SK-N-SH (cell line): Measurements from ENCODE around the gene FAM20B. TPM values are rescaled to one million over a fixed set of nuclear protein-coding genes. Genes with fewer than 3 reads are reported as not detected.

Source experiments
- CTCF ChIA-PET: fragments of 300-600, 350-600 bp; formaldehyde crosslinking; extraction: SDS; loops from one replicate; lab custom pipeline; 2021; lab: Yijun Ruan, JAX
- POLR2A ChIA-PET: fragments of 350-600 bp; sonication (Branson Sonifier 250); formaldehyde crosslinking; extraction: SDS; loops from one replicate; lab custom pipeline; 2020; ENCODE audit warnings: antibody characterized with exemption, inconsistent platforms; lab: Yijun Ruan, JAX
- DNase-seq: peaks from one replicate; pipeline ENCODE4 v3.0.0; 2012
- H2AFZ ChIP-seq: fragments of 200-600 bp; sonication (generic); 2 replicates; pipeline ENCODE4 v1.8.1; 2016; ENCODE audit warnings: antibody characterized with exemption, mild to moderate bottlenecking, low read depth
- H3F3A ChIP-seq: fragments of 200-600 bp; sonication (generic); replicated peaks from 2 replicates; pipeline ENCODE3; 2016; ENCODE audit warnings: antibody characterized with exemption, mild to moderate bottlenecking; ENCODE audit not compliant: insufficient read depth
- H3K27ac ChIP-seq, 2 experiments: fragments of 200-500 bp in 1 of 2; fragments of 200-600 bp in 1 of 2; sonication (Bioruptor generic) in 1 of 2; sonication (generic), shearing (Covaris generic) in 1 of 2; 2 replicates each; pipeline versions ENCODE4 v1.5.1 to v1.6.1; 2014 to 2016; ENCODE audit warnings: low read depth in 2 of 2, inconsistent platforms in 1 of 2, low read length in 1 of 2, mild to moderate bottlenecking in 1 of 2, mixed read lengths in 1 of 2
- H3K27me3 ChIP-seq: fragments of 200-600 bp; sonication (generic), shearing (Covaris generic); 2 replicates; pipeline ENCODE4 v1.6.1; 2016; ENCODE audit warnings: mixed run types; ENCODE audit not compliant: insufficient read depth
- H3K36me3 ChIP-seq, 2 experiments: fragments of 200-500 bp in 1 of 2; fragments of 200-600 bp in 1 of 2; sonication (Bioruptor generic) in 1 of 2; sonication (generic) in 1 of 2; replicated peaks in 1 of 2; 2 replicates each; pipeline versions ENCODE3 to v1.5.1; 2014 to 2016; ENCODE audit warnings: low read length in 1 of 2, mild to moderate bottlenecking in 1 of 2; ENCODE audit not compliant: insufficient read depth in 2 of 2, control insufficient read depth in 1 of 2
- H3K4me1 ChIP-seq, 2 experiments: fragments of 200-500 bp in 1 of 2; fragments of 200-600 bp in 1 of 2; sonication (Bioruptor generic) in 1 of 2; sonication (generic), shearing (Covaris generic) in 1 of 2; 2 replicates each; pipeline versions ENCODE4 v1.5.1 to v1.6.1; 2014 to 2016; ENCODE audit warnings: low read depth in 1 of 2, low read length in 1 of 2, mixed run types in 1 of 2; ENCODE audit not compliant: insufficient read depth in 2 of 2, control insufficient read depth in 1 of 2
- H3K4me2 ChIP-seq: fragments of 200-600 bp; sonication (generic), shearing (Covaris generic); 2 replicates; pipeline ENCODE4 v1.6.1; 2017; ENCODE audit warnings: mixed run types
- H3K4me3 ChIP-seq, 2 experiments: fragments of 200-500 bp in 1 of 2; fragments of 200-600 bp in 1 of 2; sonication (Bioruptor generic) in 1 of 2; sonication (generic), shearing (Covaris generic) in 1 of 2; 2 replicates each; pipeline versions ENCODE4 v1.5.1 to v1.8.1; 2014 to 2016; ENCODE audit warnings: low read depth in 2 of 2, inconsistent platforms in 1 of 2, low read length in 1 of 2, mild to moderate bottlenecking in 1 of 2, mixed read lengths in 1 of 2, moderate library complexity in 1 of 2
- H3K79me2 ChIP-seq: fragments of 200-600 bp; sonication (generic); 2 replicates; pipeline ENCODE4 v1.8.1; 2017; ENCODE audit warnings: mild to moderate bottlenecking; ENCODE audit not compliant: insufficient read depth
- H3K9ac ChIP-seq: fragments of 200-600 bp; sonication (generic); 2 replicates; pipeline ENCODE4 v1.6.1; 2017; ENCODE audit warnings: mixed run types
- H3K9me2 ChIP-seq: fragments of 200-600 bp; sonication (generic); 2 replicates; pipeline ENCODE4 v1.6.1; 2017; ENCODE audit warnings: mixed run types
- H3K9me3 ChIP-seq: fragments of 200-600 bp; sonication (generic); 2 replicates; pipeline ENCODE4 v1.6.1; 2017; ENCODE audit warnings: mixed run types, mild to moderate bottlenecking, moderate library complexity
- H4K20me1 ChIP-seq: fragments of 200-600 bp; sonication (generic); 2 replicates; pipeline ENCODE4 v1.6.1; 2017; ENCODE audit warnings: mild to moderate bottlenecking, mixed run types; ENCODE audit not compliant: insufficient read depth
- CHD2 ChIP-seq: fragments of 150-350 bp; IDR thresholded peaks from 2 replicates; pipeline ENCODE4 v1.6.1; 2018; ENCODE audit warnings: low read length; ENCODE audit not compliant: partially characterized antibody
- EP300 ChIP-seq, 2 experiments: IDR thresholded peaks; 2 replicates each; pipeline versions ENCODE4 v1.4.0 to v1.6.1; 2012; ENCODE audit warnings: borderline replicate concordance in 1 of 2, low read depth in 1 of 2, low read length in 1 of 2
- EZH2phosphoT487 ChIP-seq: fragments of 200-600 bp; sonication (generic); IDR thresholded peaks from 2 replicates; pipeline ENCODE4 v1.6.1; 2017; ENCODE audit warnings: low read depth, mixed run types, mild to moderate bottlenecking, antibody characterized with exemption, moderate library complexity, borderline replicate concordance
- FOXJ3 ChIP-seq: sonication (generic); formaldehyde crosslinking; IDR thresholded peaks from 2 replicates; pipeline ENCODE4 v1.5.1; 2020; ENCODE audit warnings: mild to moderate bottlenecking, missing genetic modification reagents
- FOXM1 ChIP-seq: IDR thresholded peaks from 2 replicates; pipeline ENCODE4 v1.4.0; 2012; ENCODE audit warnings: low read depth, mild to moderate bottlenecking
- GABPA ChIP-seq: IDR thresholded peaks from 2 replicates; pipeline ENCODE4 v1.4.0; 2012; ENCODE audit warnings: low read depth, mild to moderate bottlenecking
- GATA2 ChIP-seq: sonication (generic); formaldehyde crosslinking; IDR thresholded peaks from 2 replicates; pipeline ENCODE4 v1.5.0; 2020; ENCODE audit warnings: mild to moderate bottlenecking, missing genetic modification reagents
- JUND ChIP-seq: IDR thresholded peaks from 2 replicates; pipeline ENCODE4 v1.4.0; 2012
- MEF2A ChIP-seq: IDR thresholded peaks from 2 replicates; pipeline ENCODE4 v1.4.0; 2012; ENCODE audit warnings: low read depth, borderline replicate concordance
- MXI1 ChIP-seq: IDR thresholded peaks from 2 replicates; pipeline ENCODE4 v1.6.1; 2012; ENCODE audit warnings: mild to moderate bottlenecking, low read depth, low read length, improper control_type of control experiment
- POLR2AphosphoS5 ChIP-seq: IDR thresholded peaks from 2 replicates; pipeline ENCODE4 v1.6.1; 2012; ENCODE audit warnings: low read depth, low read length
- RAD21 ChIP-seq: IDR thresholded peaks from 2 replicates; pipeline ENCODE4 v1.6.1; 2012; ENCODE audit warnings: mild to moderate bottlenecking, low read length
- SIN3A ChIP-seq: IDR thresholded peaks from 2 replicates; pipeline ENCODE4 v1.6.1; 2012; ENCODE audit warnings: low read depth, mild to moderate bottlenecking, low read length, moderate library complexity, borderline replicate concordance
- SMC3 ChIP-seq: IDR thresholded peaks from 2 replicates; pipeline ENCODE4 v1.6.1; 2012; ENCODE audit warnings: low read depth, low read length, improper control_type of control experiment
- TEAD4 ChIP-seq: IDR thresholded peaks from 2 replicates; pipeline ENCODE4 v1.4.0; 2012; ENCODE audit warnings: mild to moderate bottlenecking, borderline replicate concordance; ENCODE audit not compliant: insufficient read depth
- YY1 ChIP-seq: IDR thresholded peaks from 2 replicates; pipeline ENCODE4 v1.4.0; 2012; ENCODE audit warnings: low read depth, mild to moderate bottlenecking
- WGBS: methylation state at CpG from one replicate; pipeline ENCODE4 v1.1.6; 2017; ENCODE audit warnings: low lambda C conversion rate; 5-methylcytosine and 5-hydroxymethylcytosine counted together
- polyA plus RNA-seq, 3 experiments: library from polyadenylated mRNA; depleted of rRNA; stranded (reverse); fragments of >200 nt; gene quantifications; 2 replicates each; pipeline ENCODE4 v1.2.3, GENCODE V29; 2012
- TF ChIP-seq, protein P1 (sequence below): IDR thresholded peaks from 2 replicates; pipeline ENCODE4; 2012
- TF ChIP-seq, protein P2 (sequence below): IDR thresholded peaks from 2 replicates; pipeline ENCODE4 v1.6.1; 2012; ENCODE audit warnings: mild to moderate bottlenecking, low read depth, low read length, moderate library complexity
- TF ChIP-seq, protein P3 (sequence below): IDR thresholded peaks from 2 replicates; pipeline ENCODE4 v1.4.0; 2012; ENCODE audit warnings: low read depth, borderline replicate concordance
- TF ChIP-seq, protein P4 (sequence below): fragments of 200-600 bp; sonication (generic); IDR thresholded peaks from 2 replicates; pipeline ENCODE4 v1.6.1; 2017; ENCODE audit warnings: antibody characterized with exemption, mild to moderate bottlenecking, moderate library complexity
- TF ChIP-seq, protein P5 (sequence below): IDR thresholded peaks from 2 replicates; pipeline ENCODE4 v1.4.0; 2012; ENCODE audit warnings: low read depth

Gene FAM20B
- polyA plus RNA-seq, 1 of the 3 experiments (the other 2 are of a cell fraction) = 14.9 TPM

DNA sequence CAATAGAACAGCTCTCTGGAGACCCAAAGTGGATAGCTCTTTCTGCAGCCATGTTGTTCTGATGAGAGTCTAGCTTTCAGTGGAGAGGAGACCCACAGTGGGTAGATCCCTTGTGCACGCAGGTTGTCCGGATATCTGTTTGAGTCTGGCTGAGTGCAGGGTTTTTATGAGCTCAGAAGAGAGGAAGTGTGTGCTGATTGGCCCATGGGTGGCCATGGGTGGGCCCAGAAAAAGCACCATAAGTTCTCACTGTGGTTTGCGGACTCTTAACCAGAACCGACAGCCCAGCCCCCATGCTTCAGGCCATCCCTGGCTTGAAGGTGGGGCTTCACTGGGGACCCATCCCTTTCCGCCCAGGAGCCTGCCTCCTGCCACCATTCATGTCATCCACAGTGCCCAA, 17.0 kb downstream of the FAM20B start:
- H3K4me3 ChIP-seq = no peak overlapping the region
- no peaks in the 10 kb centered on the region for H3K27me3 ChIP-seq
- no peak for TF ChIP-seq GATA2
- TF ChIP-seq MEF2A = no peak
- TF ChIP-seq, protein P1, sequence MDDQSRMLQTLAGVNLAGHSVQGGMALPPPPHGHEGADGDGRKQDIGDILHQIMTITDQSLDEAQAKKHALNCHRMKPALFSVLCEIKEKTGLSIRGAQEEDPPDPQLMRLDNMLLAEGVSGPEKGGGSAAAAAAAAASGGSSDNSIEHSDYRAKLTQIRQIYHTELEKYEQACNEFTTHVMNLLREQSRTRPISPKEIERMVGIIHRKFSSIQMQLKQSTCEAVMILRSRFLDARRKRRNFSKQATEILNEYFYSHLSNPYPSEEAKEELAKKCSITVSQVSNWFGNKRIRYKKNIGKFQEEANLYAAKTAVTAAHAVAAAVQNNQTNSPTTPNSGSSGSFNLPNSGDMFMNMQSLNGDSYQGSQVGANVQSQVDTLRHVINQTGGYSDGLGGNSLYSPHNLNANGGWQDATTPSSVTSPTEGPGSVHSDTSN = no peak
- TF ChIP-seq JUND = no peak
- H4K20me1 ChIP-seq = peaks cover 9% of the 10 kb centered on the region; the same call in 1 of the 2 replicates
- WGBS = 100% methylated on average over 5 of the region's 5 CpGs
- H3K9me3 ChIP-seq = no peaks in the 10 kb centered on the region
- no peaks in the 10 kb centered on the region for H3K9me2 ChIP-seq
- H3K36me3 ChIP-seq = peaks cover 0 to 3% of the 10 kb centered on the region in 2 experiments
- peaks cover 9 to 23% of the 10 kb centered on the region in 2 experiments; a peak in 3 of 4 replicates for H3K4me1 ChIP-seq
- H3F3A ChIP-seq = no peaks in the 10 kb centered on the region
- peaks cover 56% of the 10 kb centered on the region for H3K79me2 ChIP-seq
- no peak overlapping the region for H3K4me2 ChIP-seq
- CTCF ChIA-PET = interaction anchor here (1.0 to 2.5 kb wide), 2 partner anchors 40 to 327 kb away, joined by 3 to 10 read pairs; no protein-coding TSS in a partner anchor
- POLR2A ChIA-PET = no interaction called here
- H3K9ac ChIP-seq = no peak overlapping the region
- no peak overlapping the region for H2AFZ ChIP-seq
- no peak for DNase-seq
- no peak overlapping the region for H3K27ac ChIP-seq

DNA sequence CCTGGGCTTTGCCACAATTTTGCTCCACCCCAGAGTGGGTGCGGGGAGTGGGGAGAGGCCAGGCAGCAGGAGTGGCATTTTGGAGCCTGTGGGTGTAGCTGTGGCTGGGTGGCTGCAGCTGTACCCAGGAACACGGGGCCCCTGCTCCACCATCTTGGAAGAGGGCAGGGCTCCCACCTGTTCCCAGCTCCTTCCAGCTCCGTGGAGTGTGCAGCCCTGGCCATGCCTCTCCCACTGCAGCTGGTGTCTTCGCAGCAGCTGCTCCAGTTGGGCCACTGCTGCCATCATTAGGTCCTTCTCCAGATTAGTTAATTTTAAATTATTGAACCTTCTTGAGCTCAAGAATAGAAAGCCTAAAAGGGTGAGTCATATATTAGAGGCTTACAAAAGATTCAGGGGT, 17.6 kb downstream of the FAM20B start:
- H3K9ac ChIP-seq = no peak overlapping the region
- ChIA-PET CTCF (interaction anchor here (1.0 to 2.5 kb wide), 2 partner anchors 41 to 327 kb away, joined by 3 to 10 read pairs; no protein-coding TSS in a partner anchor), POLR2A (no interaction called here)
- H2AFZ ChIP-seq = no peak overlapping the region
- no peaks in the 10 kb centered on the region for H3F3A ChIP-seq
- H4K20me1 ChIP-seq = peaks cover 9% of the 10 kb centered on the region; the same call in 1 of the 2 replicates
- H3K4me1 ChIP-seq = peaks cover 11 to 22% of the 10 kb centered on the region in 2 experiments; a peak in 3 of 4 replicates
- H3K27ac ChIP-seq = no peak overlapping the region
- DNase-seq = no peak
- WGBS = 100% methylated on average over 4 of the region's 4 CpGs
- peaks cover 0 to 3% of the 10 kb centered on the region in 2 experiments for H3K36me3 ChIP-seq
- no peaks in the 10 kb centered on the region for H3K9me3 ChIP-seq
- no peak overlapping the region for H3K4me3 ChIP-seq
- H3K79me2 ChIP-seq = peaks cover 50% of the 10 kb centered on the region
- no peak overlapping the region for H3K4me2 ChIP-seq
- H3K27me3 ChIP-seq = no peaks in the 10 kb centered on the region
- H3K9me2 ChIP-seq = no peaks in the 10 kb centered on the region
- TF ChIP-seq FOXM1 (no peak), MEF2A (no peak), GABPA (no peak), TEAD4 (no peak), FOXJ3 (CRISPR knock-in tag) (no peak), SMC3 (no peak), MXI1 (no peak), SIN3A (no peak), EZH2phosphoT487 (no peak), YY1 (no peak), EP300 (IDR thresholded peaks at IDR 0.05; ENCODE audit: borderline replicate concordance in 1 of 2, low read depth in 1 of 2, low read length in 1 of 2) (no peak), POLR2AphosphoS5 (no peak), RAD21 (no peak), CHD2 (no peak)
- TF ChIP-seq, protein P2, sequence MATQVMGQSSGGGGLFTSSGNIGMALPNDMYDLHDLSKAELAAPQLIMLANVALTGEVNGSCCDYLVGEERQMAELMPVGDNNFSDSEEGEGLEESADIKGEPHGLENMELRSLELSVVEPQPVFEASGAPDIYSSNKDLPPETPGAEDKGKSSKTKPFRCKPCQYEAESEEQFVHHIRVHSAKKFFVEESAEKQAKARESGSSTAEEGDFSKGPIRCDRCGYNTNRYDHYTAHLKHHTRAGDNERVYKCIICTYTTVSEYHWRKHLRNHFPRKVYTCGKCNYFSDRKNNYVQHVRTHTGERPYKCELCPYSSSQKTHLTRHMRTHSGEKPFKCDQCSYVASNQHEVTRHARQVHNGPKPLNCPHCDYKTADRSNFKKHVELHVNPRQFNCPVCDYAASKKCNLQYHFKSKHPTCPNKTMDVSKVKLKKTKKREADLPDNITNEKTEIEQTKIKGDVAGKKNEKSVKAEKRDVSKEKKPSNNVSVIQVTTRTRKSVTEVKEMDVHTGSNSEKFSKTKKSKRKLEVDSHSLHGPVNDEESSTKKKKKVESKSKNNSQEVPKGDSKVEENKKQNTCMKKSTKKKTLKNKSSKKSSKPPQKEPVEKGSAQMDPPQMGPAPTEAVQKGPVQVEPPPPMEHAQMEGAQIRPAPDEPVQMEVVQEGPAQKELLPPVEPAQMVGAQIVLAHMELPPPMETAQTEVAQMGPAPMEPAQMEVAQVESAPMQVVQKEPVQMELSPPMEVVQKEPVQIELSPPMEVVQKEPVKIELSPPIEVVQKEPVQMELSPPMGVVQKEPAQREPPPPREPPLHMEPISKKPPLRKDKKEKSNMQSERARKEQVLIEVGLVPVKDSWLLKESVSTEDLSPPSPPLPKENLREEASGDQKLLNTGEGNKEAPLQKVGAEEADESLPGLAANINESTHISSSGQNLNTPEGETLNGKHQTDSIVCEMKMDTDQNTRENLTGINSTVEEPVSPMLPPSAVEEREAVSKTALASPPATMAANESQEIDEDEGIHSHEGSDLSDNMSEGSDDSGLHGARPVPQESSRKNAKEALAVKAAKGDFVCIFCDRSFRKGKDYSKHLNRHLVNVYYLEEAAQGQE = no peak
- TF ChIP-seq, protein P3, sequence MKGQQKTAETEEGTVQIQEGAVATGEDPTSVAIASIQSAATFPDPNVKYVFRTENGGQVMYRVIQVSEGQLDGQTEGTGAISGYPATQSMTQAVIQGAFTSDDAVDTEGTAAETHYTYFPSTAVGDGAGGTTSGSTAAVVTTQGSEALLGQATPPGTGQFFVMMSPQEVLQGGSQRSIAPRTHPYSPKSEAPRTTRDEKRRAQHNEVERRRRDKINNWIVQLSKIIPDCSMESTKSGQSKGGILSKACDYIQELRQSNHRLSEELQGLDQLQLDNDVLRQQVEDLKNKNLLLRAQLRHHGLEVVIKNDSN = no peak
- TF ChIP-seq, protein P4, sequence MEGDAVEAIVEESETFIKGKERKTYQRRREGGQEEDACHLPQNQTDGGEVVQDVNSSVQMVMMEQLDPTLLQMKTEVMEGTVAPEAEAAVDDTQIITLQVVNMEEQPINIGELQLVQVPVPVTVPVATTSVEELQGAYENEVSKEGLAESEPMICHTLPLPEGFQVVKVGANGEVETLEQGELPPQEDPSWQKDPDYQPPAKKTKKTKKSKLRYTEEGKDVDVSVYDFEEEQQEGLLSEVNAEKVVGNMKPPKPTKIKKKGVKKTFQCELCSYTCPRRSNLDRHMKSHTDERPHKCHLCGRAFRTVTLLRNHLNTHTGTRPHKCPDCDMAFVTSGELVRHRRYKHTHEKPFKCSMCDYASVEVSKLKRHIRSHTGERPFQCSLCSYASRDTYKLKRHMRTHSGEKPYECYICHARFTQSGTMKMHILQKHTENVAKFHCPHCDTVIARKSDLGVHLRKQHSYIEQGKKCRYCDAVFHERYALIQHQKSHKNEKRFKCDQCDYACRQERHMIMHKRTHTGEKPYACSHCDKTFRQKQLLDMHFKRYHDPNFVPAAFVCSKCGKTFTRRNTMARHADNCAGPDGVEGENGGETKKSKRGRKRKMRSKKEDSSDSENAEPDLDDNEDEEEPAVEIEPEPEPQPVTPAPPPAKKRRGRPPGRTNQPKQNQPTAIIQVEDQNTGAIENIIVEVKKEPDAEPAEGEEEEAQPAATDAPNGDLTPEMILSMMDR = no peak
- TF ChIP-seq, protein P5, sequence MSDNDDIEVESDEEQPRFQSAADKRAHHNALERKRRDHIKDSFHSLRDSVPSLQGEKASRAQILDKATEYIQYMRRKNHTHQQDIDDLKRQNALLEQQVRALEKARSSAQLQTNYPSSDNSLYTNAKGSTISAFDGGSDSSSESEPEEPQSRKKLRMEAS = no peak
